ENCODE results near the gene CDAN1.

The CDAN1 gene

GRCh38 chr15:42734076-42734672 is 2.8 kb downstream of the CDAN1 start:
- no peak for DNase-seq

DNA sequence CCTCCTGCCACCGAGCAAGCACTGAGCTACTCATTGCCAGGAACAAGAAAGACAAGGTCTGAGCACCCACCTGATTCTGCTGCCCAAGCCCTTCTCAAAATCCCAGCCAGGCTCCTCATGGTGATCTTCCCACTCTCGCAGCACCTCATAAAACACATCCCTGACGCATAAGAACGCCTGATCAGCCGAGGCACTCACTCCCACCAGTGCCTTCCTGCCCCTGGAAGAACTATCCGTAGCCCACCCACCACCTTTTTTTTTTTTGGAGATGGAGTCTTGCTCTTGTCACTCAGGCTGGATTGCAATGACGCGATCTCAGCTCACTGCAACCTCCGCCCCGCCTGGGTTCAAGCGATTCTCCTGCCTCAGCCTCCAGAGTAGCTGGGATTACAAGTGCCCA is 3.9 kb downstream of the CDAN1 start:
- no peak for DNase-seq

GRCh38 chr15:42732095-42732827 is 4.7 kb downstream of the CDAN1 start:
- DNase-seq, result no peak

GRCh38 chr15:42731461-42731860 is 5.5 kb downstream of the CDAN1 start:
- DNase-seq, result no peak

DNA sequence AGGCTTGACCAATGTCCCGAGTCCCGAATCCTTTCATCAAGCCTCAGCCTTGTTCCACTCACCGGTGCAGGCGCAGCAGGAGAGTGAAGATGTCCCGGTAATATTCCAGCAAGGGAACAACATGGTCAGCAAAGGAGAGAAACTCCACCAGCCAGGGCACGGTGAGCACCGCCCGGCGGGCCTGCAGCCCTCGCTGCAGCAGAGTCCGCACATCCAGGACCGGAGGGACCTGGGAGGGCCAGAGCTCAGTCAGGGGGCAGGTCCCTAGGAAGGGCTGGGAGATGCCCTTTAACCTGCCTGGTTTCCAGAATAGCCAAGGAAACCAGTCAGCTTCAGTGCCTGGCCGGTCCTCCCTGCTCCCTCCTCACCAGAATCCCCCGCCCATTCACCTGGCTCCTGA is 6.4 kb downstream of the CDAN1 start:
- no peak for DNase-seq

- no peak for DNase-seq
Measured at GRCh38 chr15:42730135-42730534, 6.8 kb downstream of the CDAN1 start.

- no peak for DNase-seq
Measured at GRCh38 chr15:42729409-42729808, 7.5 kb downstream of the CDAN1 start.

- no peak for DNase-seq
Measured at GRCh38 chr15:42728972-42729371, 8.0 kb downstream of the CDAN1 start.

- DNase-seq, result no peak
Measured at GRCh38 chr15:42728560-42728959, 8.4 kb downstream of the CDAN1 start.

DNA sequence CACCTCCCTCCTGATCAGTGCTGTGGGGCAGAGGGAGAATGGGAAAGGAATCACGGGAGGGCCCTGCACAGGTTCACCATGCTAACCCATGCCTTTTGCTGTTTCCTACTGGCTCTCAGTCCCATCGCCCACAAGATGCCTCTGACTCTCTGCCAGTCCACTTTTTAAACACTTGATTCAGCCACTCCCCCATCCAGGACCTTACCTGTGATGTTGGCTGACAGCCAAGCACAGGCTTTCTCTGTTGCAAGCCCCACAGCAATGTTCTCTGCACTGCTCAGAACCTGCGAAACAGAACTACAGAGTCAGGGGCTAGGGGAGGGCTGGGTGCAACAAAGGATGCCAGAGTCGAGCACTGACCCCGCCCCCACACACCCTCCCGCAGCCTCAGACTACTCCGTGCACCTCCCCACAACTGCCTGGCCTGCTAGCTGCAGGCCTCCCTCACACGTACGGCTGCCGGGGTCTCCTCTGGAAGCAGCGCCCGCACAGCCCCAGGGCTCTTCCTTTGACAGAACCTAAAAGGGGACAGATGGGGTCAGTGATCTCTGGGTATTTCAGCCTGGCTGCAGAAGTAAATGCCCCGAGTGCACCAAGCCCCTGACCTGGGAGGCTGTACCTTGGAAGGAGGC is 9.1 kb downstream of the CDAN1 start:
- DNase-seq, result peak; percentile 42

DNA sequence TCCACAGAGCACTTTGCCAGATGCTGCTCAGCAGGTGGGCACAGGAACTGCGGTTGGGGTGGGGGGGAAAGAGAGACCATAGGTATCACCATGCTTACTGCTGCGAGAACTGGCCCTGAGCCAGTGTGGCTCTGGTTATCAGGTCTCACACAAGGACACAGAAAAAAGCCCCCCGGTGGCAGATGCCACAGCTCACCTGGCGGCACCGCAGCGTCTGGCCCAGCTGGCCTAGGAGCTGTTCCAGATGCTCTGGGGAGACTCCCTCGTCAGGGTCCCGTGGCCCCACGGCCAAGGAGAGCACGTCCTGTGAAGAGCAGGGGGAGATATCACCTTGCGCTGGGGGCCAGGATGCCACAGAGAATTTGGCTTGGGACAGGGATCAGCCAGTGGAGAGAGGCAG is 10.8 kb downstream of the CDAN1 start:
- no peak for DNase-seq

GRCh38 chr15:42725331-42725903 is 11.5 kb downstream of the CDAN1 start:
- DNase-seq, result no peak

- no peak for DNase-seq
Measured at GRCh38 chr15:42724276-42724675, 12.7 kb downstream of the CDAN1 start.

GRCh38 chr15:42723068-42723467 is 13.9 kb downstream of the CDAN1 start:
- no peak for DNase-seq

GRCh38 chr15:42721916-42722315 is 15.0 kb downstream of the CDAN1 start:
- DNase-seq, result no peak

DNA sequence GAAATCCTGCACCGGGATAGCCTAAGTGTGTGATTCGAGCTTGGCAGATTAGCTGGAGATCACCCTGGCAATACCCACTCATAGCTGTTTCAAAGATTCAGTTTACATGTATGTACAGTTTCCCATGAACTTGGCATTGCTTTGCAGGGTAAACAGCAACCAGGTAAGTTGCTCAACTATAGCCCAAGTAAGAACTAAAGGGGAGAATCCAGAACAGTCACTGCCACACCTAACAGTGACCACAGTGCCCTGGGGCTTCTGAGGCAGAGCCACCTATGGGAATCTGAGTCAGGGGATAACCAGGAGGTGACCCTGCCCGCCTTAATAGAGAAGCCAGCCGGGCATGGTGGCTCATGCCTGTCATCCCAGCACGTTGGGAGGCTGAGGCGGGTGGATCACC is 15.9 kb downstream of the CDAN1 start:
- DNase-seq, result no peak

DNA sequence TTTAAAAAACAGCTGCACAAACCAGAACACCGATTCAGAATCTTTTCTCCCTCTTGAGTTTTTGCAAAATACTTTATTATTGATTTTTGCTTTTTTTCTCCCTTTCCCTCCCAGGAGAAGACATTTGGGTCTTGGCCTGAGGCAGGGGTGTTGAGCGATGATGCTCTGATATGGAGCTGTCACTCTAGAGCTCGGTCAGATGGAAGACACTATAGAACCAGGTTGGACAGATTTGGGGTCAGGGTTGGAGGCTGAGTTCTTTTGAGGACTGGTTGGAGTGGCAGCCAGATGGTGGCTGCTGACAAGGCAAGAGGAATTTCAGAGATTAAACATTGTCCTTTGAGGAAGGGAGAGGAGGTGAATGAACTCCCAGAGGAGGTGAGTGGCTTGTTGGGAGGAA is 16.9 kb downstream of the CDAN1 start:
- DNase-seq, result no peak

- no peak for DNase-seq
Measured at GRCh38 chr15:42719043-42719442, 17.9 kb downstream of the CDAN1 start.

GRCh38 chr15:42716626-42717025 is 20.3 kb downstream of the CDAN1 start:
- no peak for DNase-seq

DNA sequence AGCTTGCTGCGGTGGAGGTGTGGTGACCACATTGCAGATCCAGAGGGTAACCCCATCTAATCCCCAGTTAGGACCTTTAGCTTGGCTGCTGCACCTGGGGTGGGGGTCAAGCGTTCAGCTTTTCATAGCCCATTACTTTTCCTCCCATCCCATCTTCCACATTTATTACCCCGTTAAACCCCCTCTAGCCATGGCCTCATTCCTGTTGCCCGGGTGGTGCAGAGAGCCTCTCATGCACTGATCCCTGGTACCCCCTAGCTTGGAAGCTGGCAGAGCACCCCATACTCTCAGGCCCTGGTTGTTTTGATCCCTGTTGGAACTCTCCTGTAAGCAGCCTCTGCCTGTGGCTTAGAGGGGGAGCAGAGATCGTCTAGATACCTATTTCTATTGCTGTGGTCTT is 20.8 kb downstream of the CDAN1 start:
- no peak for DNase-seq

GRCh38 chr15:42712584-42712983 is 24.3 kb downstream of the CDAN1 start:
- no peak for DNase-seq

DNA sequence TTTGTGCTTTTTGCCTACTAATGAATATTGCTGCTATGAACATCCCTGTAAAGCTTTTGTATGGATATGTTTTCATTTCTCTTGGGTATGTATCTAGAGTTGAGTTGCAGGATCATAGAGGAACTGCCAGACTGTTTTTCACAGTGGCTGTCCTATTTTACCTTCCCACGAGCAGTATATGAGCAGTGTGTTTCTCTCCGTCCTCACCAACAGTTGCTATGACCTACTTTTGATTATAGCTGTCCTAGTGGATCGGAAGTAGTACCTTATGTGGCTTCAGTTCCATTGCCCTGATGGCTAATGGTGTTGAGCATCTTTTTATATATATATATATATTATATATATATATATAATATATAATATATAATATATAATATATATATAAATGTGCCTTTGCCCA is 25.2 kb downstream of the CDAN1 start:
- no peak for DNase-seq

GRCh38 chr15:42710662-42711061 is 26.3 kb downstream of the CDAN1 start:
- no peak for DNase-seq

DNA sequence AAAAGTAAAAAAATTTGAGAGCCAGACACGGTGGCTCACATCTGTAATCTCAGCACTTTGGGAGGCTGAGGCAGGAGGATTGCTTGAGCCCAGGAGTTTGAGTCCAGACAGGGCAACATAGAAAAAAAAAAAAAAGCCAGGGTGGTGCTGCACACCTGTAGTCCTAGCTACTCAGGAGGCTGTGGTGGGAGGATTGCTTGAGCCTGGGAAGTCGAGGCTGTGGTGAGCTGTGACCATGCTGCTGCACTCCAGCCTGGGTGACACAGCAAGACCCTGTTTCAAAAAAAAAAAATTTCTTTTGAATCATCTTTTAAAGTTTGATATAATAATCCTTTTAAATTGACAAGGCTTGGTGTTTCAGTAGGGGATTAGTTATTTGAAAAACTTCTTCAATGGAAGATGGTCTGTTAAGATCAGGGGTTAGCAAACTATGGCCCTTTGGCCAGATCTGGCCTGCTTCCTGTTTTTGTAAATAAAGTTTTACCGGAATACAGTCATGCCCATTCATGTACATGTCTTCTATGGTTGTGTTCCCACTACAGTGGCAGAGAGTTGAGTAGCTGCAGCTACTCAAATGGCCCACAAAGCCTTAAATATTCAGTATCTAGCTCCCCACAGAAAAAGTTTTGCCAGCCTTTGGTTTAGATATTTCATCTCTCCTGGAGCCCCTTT is 28.9 kb downstream of the CDAN1 start:
- no peak for DNase-seq

Data from NCI-H2029 (cell line).